Tibial nerve (tissue), 4 donors: Measurements from ENCODE around the gene PHC3. TPM values are rescaled to one million over a fixed set of nuclear protein-coding genes. Genes with fewer than 3 reads are reported as not detected.

Experiments
- DNase-seq, 2 donors: peaks; one replicate each; pipeline ENCODE4 v3.0.0-alpha.2; 2019; ENCODE audit warnings: low spot score in 2 of 2
- H3K27ac ChIP-seq, 4 donors: fragments of 200-600 bp; sonication (generic) in 3 of 4; one replicate each; pipeline ENCODE4 v1.5.1; 2017 to 2019; ENCODE audit warnings: mild to moderate bottlenecking in 1 of 4
- H3K27me3 ChIP-seq, 2 donors: fragments of 200-600 bp; sonication (generic) in 1 of 2; one replicate each; pipeline versions ENCODE4 v1.5.1 to v1.6.0; 2017 to 2019
- H3K36me3 ChIP-seq, 3 donors: fragments of 200-600 bp; sonication (generic); one replicate each; pipeline ENCODE4 v1.5.1; 2018 to 2019
- H3K4me1 ChIP-seq, 4 donors: fragments of 200-600 bp; sonication (generic) in 3 of 4; one replicate each; pipeline ENCODE4 v1.5.1; 2017 to 2019
- H3K4me3 ChIP-seq, 4 donors: fragments of 200-600 bp; sonication (generic) in 3 of 4; one replicate each; pipeline ENCODE4 v1.5.1; 2017 to 2019; ENCODE audit warnings: mild to moderate bottlenecking in 1 of 4, moderate library complexity in 1 of 4
- H3K9me3 ChIP-seq, 4 donors: fragments of 200-600 bp; sonication (generic) in 3 of 4; one replicate each; pipeline ENCODE4 v1.5.1; 2017 to 2019
- EP300 ChIP-seq, 2 donors: sonication (generic); formaldehyde crosslinking; IDR thresholded peaks; one replicate each; pipeline ENCODE4 v1.6.1; 2017; ENCODE audit warnings: antibody characterized with exemption in 2 of 2, mild to moderate bottlenecking in 1 of 2
- POLR2A ChIP-seq, 2 donors: fragments of 450-650 bp; IDR thresholded peaks; one replicate each; pipeline ENCODE4 v1.6.1; 2017; ENCODE audit warnings: antibody characterized with exemption in 2 of 2, mild to moderate bottlenecking in 2 of 2, moderate library complexity in 2 of 2
- WGBS, 2 donors: methylation state at CpG; one replicate each; pipeline ENCODE4 v1.1.5; 2018; 5-methylcytosine and 5-hydroxymethylcytosine counted together
- total RNA-seq, 4 donors: library from RNA; depleted of rRNA; stranded (reverse); fragments of >200 nt; gene quantifications; one replicate each; pipeline ENCODE4 v1.1.0, GENCODE V29; 2016
- TF ChIP-seq, protein P1 (sequence below), 5 experiments: fragments of 200-600 bp in 3 of 5; fragments of 450-650 bp in 2 of 5; sonication (generic) in 3 of 5; IDR thresholded peaks; one replicate each; pipeline ENCODE4 v1.5.1; 2016 to 2019; ENCODE audit warnings: antibody characterized with exemption in 5 of 5, mild to moderate bottlenecking in 3 of 5, moderate library complexity in 2 of 5

PHC3 gene
- total RNA-seq, 4 donors from 2014 or later: 63.8 to 124 (median 112) TPM

DNA sequence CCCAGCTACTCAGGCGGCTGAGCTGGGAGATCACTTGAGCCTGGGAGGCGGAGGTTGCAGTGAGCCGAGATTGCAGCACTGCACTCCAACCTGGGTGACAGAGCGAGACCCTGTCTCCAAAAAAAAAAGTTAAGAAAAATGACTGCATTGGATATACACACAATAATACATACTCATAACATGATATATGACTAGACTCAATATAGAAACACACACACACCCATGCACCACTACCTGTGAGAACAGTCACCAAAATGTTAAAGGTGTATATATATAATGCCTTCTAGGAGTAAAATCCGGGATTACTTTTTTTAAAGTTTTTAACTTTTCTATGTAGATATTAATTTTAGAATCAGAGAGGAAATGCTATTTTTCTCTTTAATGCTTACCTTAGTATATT lies 25.9 kb downstream of the PHC3 start:
- no peak for DNase-seq
- Histone ChIP-seq H3K9me3 (no peaks in the 10 kb centered on the region), H3K4me3 (no peak overlapping the region), H3K27ac (peak overlapping the region in 1 of 4 donors; percentile 34), H3K27me3 (no peaks in the 10 kb centered on the region), H3K36me3 (peaks cover 0 to 28% (median 0%) of the 10 kb centered on the region in 3 donors), H3K4me1 (peaks cover 0 to 30% (median 4%) of the 10 kb centered on the region in 4 donors)
- WGBS, 2 donors: 95 to 96% methylated on average over 5 of the region's 5 CpGs
- TF ChIP-seq POLR2A (IDR thresholded peaks at IDR 0.05): no peak
- TF ChIP-seq, protein P1, sequence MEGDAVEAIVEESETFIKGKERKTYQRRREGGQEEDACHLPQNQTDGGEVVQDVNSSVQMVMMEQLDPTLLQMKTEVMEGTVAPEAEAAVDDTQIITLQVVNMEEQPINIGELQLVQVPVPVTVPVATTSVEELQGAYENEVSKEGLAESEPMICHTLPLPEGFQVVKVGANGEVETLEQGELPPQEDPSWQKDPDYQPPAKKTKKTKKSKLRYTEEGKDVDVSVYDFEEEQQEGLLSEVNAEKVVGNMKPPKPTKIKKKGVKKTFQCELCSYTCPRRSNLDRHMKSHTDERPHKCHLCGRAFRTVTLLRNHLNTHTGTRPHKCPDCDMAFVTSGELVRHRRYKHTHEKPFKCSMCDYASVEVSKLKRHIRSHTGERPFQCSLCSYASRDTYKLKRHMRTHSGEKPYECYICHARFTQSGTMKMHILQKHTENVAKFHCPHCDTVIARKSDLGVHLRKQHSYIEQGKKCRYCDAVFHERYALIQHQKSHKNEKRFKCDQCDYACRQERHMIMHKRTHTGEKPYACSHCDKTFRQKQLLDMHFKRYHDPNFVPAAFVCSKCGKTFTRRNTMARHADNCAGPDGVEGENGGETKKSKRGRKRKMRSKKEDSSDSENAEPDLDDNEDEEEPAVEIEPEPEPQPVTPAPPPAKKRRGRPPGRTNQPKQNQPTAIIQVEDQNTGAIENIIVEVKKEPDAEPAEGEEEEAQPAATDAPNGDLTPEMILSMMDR (IDR thresholded peaks at IDR 0.05): no peak
- no peak for TF ChIP-seq EP300 (IDR thresholded peaks at IDR 0.05)

DNA sequence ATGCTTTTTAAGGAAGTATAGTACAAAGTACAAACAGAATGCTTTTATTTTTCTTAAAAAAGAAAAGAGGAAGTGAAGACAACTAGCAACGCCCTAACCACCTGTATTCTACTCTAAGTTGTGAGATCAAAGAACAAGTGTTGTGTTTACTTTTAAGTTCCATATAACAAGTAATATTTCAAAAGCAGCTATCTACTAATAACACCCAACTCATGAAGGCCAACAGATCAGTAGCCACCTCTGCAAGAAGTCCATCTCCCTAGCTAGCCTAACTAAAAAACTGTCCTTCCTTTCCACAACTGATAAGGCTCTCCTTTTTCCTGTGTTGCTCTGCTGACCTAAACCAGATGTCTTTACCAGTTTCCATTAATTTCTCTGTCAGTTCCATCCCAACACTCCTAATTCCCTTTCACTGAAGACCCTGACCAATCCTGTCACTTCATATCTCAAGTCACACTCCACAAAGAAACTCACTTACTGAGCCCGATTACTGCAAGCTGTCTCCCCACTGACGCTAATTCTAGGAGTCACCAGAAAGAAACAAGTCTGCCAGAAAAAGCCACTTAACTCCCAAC lies 26.9 kb downstream of the PHC3 start:
- peaks cover 0 to 30% (median 4%) of the 10 kb centered on the region in 4 donors for H3K4me1 ChIP-seq
- TF ChIP-seq EP300 (IDR thresholded peaks at IDR 0.05): no peak
- TF ChIP-seq, protein P1 (IDR thresholded peaks at IDR 0.05): no peak
- TF ChIP-seq POLR2A (IDR thresholded peaks at IDR 0.05): no peak
- no peak overlapping the region for H3K4me3 ChIP-seq
- peaks cover 0 to 28% (median 0%) of the 10 kb centered on the region in 3 donors for H3K36me3 ChIP-seq
- no peaks in the 10 kb centered on the region for H3K27me3 ChIP-seq
- no peak for DNase-seq
- whole genome bisulfite sequencing, 2 donors: 72 to 74% methylated on average over 3 of the region's 3 CpGs
- H3K27ac ChIP-seq: peak overlapping the region in 1 of 4 donors; percentile 34
- no peaks in the 10 kb centered on the region for H3K9me3 ChIP-seq

DNA sequence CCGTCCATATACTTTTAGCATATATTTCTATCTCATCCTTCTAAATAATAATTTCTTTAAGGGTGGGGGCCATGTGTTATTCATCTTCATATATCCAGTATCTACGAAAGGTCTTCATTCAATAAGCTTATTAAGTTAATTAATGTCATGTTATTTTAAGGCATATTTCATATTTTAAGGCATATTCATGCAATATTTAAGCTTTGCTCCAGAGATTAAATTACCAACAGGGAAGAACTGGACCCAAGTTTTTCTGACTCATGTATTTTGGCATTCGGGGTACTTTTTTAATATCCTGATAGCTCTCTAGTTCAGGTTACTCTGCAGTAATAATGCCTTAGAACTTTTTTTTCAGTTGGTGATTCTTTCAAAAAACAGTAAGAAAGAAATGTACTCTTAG lies 27.4 kb downstream of the PHC3 start:
- 87% methylated on average over 3 of the region's 3 CpGs for WGBS, 2 donors
- H3K4me3 ChIP-seq: no peak overlapping the region

DNA sequence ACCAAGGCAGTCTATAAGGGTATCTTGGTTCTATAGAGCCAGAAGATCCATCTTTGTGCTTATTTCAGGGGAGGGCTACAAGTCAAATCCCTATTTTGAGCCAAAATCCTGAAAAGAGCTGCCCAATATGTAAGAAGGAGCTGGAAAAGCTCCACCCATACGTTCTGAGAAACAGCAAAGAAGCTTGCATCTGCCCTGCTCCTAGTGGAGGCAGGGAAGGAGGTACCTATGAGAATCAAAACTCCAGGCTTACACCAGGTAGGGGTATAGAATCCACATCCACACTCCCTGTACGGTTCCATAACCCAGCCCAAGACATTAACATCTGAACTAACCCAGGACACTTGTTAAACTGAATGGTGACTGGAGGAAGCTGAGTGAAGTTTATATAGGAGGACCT lies 30.0 kb downstream of the PHC3 start:
- Histone ChIP-seq H3K4me1 (peaks cover 0 to 30% (median 4%) of the 10 kb centered on the region in 4 donors), H3K9me3 (no peaks in the 10 kb centered on the region), H3K4me3 (no peak overlapping the region), H3K36me3 (peaks cover 0 to 39% (median 6%) of the 10 kb centered on the region in 3 donors), H3K27ac (no peak overlapping the region), H3K27me3 (no peaks in the 10 kb centered on the region)
- no peak for DNase-seq
- WGBS, 2 donors: 81 to 88% methylated on average over 2 of the region's 2 CpGs
- TF ChIP-seq EP300 (IDR thresholded peaks at IDR 0.05): no peak
- TF ChIP-seq POLR2A (IDR thresholded peaks at IDR 0.05): no peak
- TF ChIP-seq, protein P1 (IDR thresholded peaks at IDR 0.05): no peak

More for the DNA sequence above, 27.4 kb downstream of the PHC3 start:
- H3K36me3 ChIP-seq: peaks cover 0 to 34% (median 4%) of the 10 kb centered on the region in 3 donors
- TF ChIP-seq, protein P1 (IDR thresholded peaks at IDR 0.05): no peak
- TF ChIP-seq POLR2A (IDR thresholded peaks at IDR 0.05): no peak
- TF ChIP-seq EP300 (IDR thresholded peaks at IDR 0.05): no peak
- DNase-seq: no peak
- no peak overlapping the region for H3K27ac ChIP-seq
- H3K4me1 ChIP-seq: peaks cover 0 to 30% (median 4%) of the 10 kb centered on the region in 4 donors
- no peaks in the 10 kb centered on the region for H3K27me3 ChIP-seq
- no peaks in the 10 kb centered on the region for H3K9me3 ChIP-seq

DNA sequence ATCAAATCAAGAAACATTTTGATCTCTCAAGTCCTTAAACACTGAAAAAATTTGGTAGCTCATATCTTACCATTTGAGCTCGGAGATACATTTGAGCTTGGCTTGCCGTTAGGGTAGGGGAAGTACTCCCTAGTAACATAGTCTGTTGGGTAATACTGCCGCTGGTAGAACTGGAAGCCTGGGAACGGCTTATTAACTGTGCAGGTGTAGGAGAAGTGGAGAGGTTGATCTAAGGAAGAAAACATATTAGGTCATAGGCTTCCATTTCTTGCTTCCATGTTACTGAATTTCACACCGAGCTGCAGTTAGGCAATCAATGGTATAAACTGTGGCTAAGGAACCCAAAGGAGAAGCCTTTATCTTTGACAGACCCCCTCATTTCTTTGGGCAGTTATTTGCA lies 32.5 kb downstream of the PHC3 start:
- Histone ChIP-seq H3K27ac (no peak overlapping the region), H3K9me3 (no peaks in the 10 kb centered on the region), H3K4me3 (no peak overlapping the region), H3K27me3 (no peaks in the 10 kb centered on the region), H3K36me3 (peaks cover 0 to 46% (median 6%) of the 10 kb centered on the region in 3 donors), H3K4me1 (peaks cover 0 to 14% (median 3%) of the 10 kb centered on the region in 4 donors)
- TF ChIP-seq POLR2A (IDR thresholded peaks at IDR 0.05): no peak
- TF ChIP-seq, protein P1 (IDR thresholded peaks at IDR 0.05): no peak
- TF ChIP-seq EP300 (IDR thresholded peaks at IDR 0.05): no peak
- 89 to 96% methylated on average over 5 of the region's 5 CpGs for WGBS, 2 donors
- DNase-seq: no peak
